Measurements from ENCODE around the gene KDSR.

DNA sequence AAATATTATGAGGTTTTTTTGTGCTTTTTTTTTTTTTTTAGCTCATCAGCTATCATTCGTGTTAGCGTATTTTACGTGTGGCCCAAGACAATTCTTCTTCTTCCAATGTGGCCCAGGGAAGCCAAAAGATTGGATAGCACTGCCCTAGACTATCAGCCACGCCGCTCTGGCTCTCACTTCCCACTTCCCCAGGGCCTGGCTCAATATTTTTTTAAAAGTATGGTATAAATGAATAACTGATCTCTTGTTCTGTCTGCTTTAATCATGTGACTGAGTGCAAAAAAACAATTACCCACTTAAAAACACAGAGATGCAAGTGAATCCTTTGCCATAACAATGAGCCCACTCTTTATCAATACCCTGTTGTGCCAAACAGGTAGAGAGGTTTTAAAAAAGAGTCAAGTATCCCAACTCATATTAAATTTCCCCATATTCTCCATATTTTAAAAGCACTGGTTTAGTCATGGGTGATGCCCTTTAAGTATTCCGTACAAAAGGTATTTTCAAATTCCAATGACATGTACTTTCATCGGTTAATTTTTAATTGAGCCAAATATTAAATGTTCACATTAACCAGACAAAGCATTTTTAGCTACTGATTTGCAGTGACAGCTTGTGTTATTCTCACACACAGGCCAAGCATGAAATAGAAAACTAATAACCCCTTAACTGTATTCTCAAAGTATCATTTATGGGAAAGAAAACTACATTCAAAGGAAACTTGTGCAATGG, 60.0 kb downstream of the KDSR start:
- TF ChIP-seq, protein P1, sequence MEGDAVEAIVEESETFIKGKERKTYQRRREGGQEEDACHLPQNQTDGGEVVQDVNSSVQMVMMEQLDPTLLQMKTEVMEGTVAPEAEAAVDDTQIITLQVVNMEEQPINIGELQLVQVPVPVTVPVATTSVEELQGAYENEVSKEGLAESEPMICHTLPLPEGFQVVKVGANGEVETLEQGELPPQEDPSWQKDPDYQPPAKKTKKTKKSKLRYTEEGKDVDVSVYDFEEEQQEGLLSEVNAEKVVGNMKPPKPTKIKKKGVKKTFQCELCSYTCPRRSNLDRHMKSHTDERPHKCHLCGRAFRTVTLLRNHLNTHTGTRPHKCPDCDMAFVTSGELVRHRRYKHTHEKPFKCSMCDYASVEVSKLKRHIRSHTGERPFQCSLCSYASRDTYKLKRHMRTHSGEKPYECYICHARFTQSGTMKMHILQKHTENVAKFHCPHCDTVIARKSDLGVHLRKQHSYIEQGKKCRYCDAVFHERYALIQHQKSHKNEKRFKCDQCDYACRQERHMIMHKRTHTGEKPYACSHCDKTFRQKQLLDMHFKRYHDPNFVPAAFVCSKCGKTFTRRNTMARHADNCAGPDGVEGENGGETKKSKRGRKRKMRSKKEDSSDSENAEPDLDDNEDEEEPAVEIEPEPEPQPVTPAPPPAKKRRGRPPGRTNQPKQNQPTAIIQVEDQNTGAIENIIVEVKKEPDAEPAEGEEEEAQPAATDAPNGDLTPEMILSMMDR (conservative IDR thresholded peaks at IDR 0.05; ENCODE audit: low read depth, low read length) = no peak
- TF ChIP-seq EZH2 (IDR thresholded peaks at IDR 0.05; ENCODE audit: borderline replicate concordance, low read depth, low read length, poor library complexity, severe bottlenecking) = no peak
